ENCODE measurements around the gene UNK.
"Not testable (repeated sequence)": the region's sequence is repeated elsewhere in the genome, so short reads cannot be mapped to it uniquely, and the experiment has no call there.

Gene UNK

DNA sequence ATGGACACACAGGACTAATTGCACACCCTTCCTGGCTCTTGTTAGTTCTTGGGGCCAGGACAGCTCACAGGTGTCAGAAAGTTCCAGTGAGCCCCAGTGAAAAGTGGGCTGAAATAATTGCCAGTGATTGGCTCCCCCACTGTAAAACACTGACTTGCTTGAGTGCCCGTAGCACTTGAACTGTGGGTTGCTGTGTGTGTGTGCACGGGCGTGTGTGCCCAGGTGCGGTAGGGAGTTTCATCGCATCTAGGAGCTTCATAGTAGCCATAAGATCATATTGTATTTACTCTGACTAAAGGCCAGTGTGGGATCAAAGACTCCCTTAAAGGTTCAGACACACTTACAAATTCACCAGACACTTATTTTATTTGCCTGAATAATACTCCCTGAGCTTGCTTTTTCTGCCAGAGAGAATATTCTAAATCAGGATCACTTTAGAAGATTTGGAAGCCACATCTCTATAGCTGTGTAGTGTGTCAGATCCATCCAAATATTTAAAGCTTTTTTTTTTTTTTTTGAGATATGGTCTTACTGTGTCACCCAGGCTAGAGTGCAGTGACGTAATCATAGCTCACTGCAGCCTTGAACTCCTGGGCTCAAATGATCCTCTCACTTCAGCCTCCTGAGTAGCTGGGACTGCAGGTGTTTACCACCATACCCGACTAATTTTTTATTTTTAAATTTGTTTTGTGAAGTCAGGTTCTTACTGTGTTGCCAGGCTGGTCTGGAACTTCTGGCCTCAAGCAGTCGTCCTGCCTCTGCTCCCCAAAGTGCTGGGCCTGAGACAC, 11.4 kb downstream of the UNK start:
- no peak for DNase-seq (ENCODE audit: low read depth in 1 of 2, low spot score in 1 of 2)

GRCh38 chr17:75799402-75799801, 14.8 kb downstream of the UNK start:
- no peak for DNase-seq (ENCODE audit: low read depth in 1 of 2, low spot score in 1 of 2)

DNA sequence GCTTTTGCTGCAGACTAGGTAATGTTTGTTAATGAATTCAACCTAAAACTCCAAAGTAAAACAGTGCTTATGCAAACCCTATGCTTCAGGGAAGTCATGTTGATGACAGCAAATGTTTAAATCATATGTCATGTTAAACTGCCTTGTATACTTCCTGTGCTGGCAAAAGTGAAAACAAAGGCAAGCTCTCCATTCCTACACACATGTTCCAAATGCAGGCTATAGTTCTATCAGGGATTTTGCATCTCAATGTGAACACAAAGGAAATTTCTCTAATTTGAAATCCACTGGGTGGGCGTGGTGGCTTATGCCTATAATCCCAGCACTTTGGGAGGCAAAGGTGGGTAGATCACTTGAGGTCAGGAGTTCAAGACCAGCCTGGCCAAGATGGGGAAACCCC, 19.3 kb downstream of the UNK start:
- no peak for DNase-seq (ENCODE audit: low read depth in 1 of 2, low spot score in 1 of 2)

- DNase-seq (ENCODE audit: low read depth in 1 of 2, low spot score in 1 of 2): no peak
Measured at GRCh38 chr17:75806822-75807500, 22.4 kb downstream of the UNK start.

DNA sequence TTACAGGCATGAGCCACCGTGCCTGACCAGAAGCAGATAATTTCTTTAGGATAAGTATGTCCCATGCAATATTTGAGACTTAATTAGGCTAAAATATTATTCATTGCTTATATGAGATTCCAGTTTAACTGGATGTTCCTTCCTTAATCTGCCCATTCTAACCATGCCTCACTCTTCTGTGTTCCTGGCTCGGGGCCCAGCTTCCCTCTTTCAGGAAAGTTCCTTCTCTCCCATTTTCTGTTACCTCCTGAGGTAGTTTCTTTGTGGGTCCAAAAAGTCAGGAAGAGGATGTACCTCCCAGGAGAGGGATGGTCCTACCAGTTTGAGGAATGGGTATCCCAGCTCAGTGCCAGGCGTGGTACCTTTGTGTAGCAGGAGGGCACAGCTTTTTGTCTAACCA, 23.3 kb downstream of the UNK start:
- no peak for DNase-seq (ENCODE audit: low read depth in 1 of 2, low spot score in 1 of 2)

DNA sequence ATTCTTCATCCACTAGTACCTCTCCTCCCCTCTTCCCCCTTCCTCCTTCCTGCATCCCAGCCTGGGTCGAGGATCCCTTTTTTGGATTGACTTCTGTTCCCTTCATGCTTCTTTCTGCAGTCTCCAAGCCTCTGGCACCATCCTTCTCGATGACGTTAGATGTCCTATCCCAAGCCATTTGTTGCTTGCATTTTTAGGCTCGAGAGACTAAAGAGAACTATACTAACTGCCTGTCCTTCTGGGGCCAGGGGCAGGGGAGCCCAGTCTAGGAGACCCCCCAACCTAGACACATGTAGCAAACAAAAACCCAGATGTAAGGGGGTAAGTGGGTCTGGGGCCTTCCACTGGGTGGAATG, 23.9 kb downstream of the UNK start:
- no peak for DNase-seq (ENCODE audit: low read depth in 1 of 2, low spot score in 1 of 2)

- no peak for DNase-seq (ENCODE audit: low read depth in 1 of 2, low spot score in 1 of 2)
Measured at GRCh38 chr17:75808905-75809621, 24.5 kb downstream of the UNK start.

DNA sequence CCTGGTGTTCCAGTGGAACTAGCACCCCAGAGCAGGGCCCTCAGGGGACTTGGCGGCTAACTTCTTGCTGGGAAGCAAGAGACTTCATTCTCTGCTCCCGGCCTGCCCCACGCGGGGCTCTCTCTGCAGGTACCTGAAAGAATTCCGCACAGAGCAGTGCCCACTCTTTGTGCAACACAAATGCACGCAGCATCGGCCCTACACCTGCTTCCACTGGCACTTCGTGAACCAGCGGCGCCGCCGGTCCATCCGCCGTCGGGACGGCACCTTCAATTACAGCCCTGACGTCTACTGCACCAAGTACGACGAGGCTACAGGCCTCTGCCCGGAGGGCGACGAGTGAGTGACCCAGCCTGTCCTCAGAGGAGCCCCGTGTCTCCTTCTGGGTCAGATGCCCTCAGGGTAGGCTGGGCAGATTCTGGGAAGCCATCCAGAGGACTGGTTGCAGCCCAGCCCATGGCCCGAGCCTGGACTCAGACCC, 25.1 kb downstream of the UNK start:
- DNase-seq (ENCODE audit: low read depth in 1 of 2, low spot score in 1 of 2): no peak

DNA sequence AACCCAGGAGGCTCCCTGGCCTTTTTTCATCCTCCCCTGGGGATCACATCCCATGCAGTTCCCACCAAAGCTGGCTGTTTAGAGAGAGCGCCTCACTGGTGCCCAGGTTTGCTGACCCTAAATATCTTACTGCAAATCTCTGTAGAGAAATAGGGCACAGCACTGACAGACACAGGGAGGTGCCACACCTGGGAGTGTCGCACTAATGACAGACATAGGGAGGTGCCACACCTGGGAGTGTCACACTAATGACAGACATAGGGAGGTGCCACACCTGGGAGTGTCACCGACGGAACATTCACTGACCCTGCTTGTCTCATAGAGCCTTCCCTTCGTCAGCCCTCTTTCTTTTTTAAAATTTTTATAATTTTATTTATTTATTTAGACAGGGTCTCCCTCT, 25.6 kb downstream of the UNK start:
- no peak for DNase-seq (ENCODE audit: low read depth in 1 of 2, low spot score in 1 of 2)

DNA sequence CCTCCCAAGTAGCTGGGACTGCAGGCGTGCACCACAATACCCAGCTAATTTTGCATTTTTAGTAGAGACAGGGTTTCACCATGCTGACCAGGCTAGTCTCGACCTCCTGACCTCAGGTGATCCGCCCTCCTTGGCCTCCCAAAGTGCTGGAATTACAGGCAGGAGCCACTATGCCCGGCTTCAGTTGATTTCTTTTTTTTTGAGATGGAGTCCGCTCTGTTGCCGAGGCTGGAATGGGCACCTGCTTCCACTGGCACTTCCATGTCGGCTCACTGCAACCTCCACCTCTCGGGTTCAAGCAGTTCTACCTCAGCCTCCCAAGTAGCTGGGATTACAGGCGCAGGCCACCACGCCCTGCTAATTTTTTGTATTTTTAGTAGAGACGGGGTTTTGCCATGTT, 26.1 kb downstream of the UNK start:
- not testable (repeated sequence) for DNase-seq (ENCODE audit: low read depth in 1 of 2, low spot score in 1 of 2)

DNA sequence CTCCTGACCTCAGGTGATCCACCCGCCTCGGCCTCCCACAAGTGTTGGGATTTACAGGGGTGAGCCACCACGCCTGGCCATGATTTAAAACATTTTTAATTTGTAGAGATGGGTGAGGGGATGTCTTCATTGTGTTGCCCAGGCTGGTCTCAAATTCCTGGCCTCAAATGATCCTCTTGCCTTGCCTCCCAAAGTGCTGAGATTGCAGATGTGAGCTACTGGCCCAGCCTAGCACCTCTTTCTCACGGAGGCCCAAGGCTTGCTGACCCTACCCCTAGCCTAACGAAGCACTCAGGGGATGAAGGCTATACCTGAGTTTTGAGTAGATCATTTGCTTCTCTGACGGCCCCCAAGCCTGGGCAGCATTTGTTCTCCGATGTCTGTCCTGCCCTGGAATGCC, 26.6 kb downstream of the UNK start:
- DNase-seq (ENCODE audit: low read depth in 1 of 2, low spot score in 1 of 2): no peak

- no peak for DNase-seq (ENCODE audit: low read depth in 1 of 2, low spot score in 1 of 2)
Measured at GRCh38 chr17:75812096-75813013, 27.7 kb downstream of the UNK start.

- no peak for DNase-seq (ENCODE audit: low read depth in 1 of 2, low spot score in 1 of 2)
Measured at GRCh38 chr17:75813081-75814020, 28.7 kb downstream of the UNK start.

GRCh38 chr17:75814021-75814395, 29.4 kb downstream of the UNK start:
- DNase-seq (ENCODE audit: low read depth in 1 of 2, low spot score in 1 of 2): no peak

DNA sequence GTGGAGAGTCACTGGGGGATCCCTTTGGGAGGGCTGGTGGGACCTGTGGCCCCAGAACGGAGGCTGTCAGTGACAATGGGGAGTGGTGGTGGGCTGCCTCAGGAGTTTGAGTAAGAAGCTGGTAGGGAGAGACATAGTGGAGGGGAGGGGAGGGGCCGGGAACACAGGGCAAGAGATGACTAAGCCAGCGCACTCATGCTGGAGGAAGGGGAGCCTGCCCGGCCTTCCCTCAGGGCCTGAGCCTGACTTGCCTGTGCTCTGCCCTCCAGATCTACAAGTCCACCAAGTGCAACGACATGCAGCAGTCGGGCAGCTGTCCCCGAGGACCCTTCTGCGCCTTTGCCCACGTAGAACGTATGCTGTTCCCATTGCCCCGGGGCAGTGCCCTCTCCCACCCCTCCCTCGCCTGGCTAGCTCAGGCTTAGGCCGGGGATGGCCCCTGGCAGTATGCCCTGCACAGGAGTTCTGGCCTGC, 30.3 kb downstream of the UNK start:
- DNase-seq (ENCODE audit: low read depth in 1 of 2, low spot score in 1 of 2): no peak

GRCh38 chr17:75815399-75815798, 30.8 kb downstream of the UNK start:
- no peak for DNase-seq (ENCODE audit: low read depth in 1 of 2, low spot score in 1 of 2)

GRCh38 chr17:75816693-75817092, 32.1 kb downstream of the UNK start:
- DNase-seq (ENCODE audit: low read depth in 1 of 2, low spot score in 1 of 2): no peak

- DNase-seq (ENCODE audit: low read depth in 1 of 2, low spot score in 1 of 2): no peak
Measured at GRCh38 chr17:75817571-75817970, 33.0 kb downstream of the UNK start.

DNA sequence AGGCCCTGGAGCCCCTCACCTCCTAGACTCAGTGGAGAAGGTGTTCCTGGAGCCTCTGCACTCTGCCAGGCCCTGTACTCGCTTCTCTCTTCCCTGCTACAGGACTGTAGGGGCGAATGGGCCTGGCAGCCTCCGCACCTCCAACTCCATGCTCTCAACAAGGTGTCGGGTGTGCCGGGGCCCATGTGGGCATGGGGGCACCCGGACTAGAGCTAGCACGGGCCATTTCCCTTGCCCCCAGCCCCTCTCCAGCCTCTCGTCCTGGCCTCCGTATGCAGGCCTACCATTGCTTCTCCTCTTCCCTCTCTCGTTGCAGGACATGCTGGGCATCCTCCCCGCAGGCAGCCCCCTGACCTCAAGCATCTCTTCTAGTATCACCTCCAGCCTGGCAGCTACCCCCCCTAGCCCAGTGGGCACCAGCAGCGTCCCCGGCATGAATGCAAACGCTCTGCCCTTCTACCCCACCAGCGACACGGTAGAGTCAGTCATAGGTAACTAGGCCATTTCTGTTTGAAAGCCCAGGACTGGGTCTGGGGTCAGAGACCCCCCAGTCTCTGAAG, 33.8 kb downstream of the UNK start:
- no peak for DNase-seq (ENCODE audit: low read depth in 1 of 2, low spot score in 1 of 2)

GRCh38 chr17:75819116-75819515, 34.5 kb downstream of the UNK start:
- no peak for DNase-seq (ENCODE audit: low read depth in 1 of 2, low spot score in 1 of 2)
